Peyer's patch (tissue), 4 donors: ENCODE data around the gene SLC1A6.
"Not testable (repeated sequence)": the region's sequence is repeated elsewhere in the genome, so short reads cannot be mapped to it uniquely, and the experiment has no call there.

ENCODE experiments used
- POLR2A ChIP-seq, 2 donors: fragments of 450-650 bp; IDR thresholded peaks; one replicate each; pipeline ENCODE4 v1.5.1; 2017; ENCODE audit warnings: antibody characterized with exemption in 2 of 2, mild to moderate bottlenecking in 2 of 2, moderate library complexity in 2 of 2
- TF ChIP-seq, protein P1 (sequence below), 6 experiments: fragments of 450-650 bp in 4 of 6; fragments of 200-600 bp in 2 of 6; sonication (generic) in 1 of 6; IDR thresholded peaks; one replicate each; pipeline ENCODE4 v1.5.1; 2017 to 2019; ENCODE audit warnings: antibody characterized with exemption in 6 of 6, mild to moderate bottlenecking in 3 of 6, moderate library complexity in 1 of 6

GRCh38 chr19:15018836-15019235 lies 39.2 kb upstream of the SLC1A6 start:
- TF ChIP-seq, protein P1, sequence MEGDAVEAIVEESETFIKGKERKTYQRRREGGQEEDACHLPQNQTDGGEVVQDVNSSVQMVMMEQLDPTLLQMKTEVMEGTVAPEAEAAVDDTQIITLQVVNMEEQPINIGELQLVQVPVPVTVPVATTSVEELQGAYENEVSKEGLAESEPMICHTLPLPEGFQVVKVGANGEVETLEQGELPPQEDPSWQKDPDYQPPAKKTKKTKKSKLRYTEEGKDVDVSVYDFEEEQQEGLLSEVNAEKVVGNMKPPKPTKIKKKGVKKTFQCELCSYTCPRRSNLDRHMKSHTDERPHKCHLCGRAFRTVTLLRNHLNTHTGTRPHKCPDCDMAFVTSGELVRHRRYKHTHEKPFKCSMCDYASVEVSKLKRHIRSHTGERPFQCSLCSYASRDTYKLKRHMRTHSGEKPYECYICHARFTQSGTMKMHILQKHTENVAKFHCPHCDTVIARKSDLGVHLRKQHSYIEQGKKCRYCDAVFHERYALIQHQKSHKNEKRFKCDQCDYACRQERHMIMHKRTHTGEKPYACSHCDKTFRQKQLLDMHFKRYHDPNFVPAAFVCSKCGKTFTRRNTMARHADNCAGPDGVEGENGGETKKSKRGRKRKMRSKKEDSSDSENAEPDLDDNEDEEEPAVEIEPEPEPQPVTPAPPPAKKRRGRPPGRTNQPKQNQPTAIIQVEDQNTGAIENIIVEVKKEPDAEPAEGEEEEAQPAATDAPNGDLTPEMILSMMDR (IDR thresholded peaks at IDR 0.05) = not testable (repeated sequence)
- not testable (repeated sequence) for TF ChIP-seq POLR2A (IDR thresholded peaks at IDR 0.05)
